Colon (tissue), 2 donors: ENCODE data around the gene ABCB1.
"Not testable (repeated sequence)": the region's sequence is repeated elsewhere in the genome, so short reads cannot be mapped to it uniquely, and the experiment has no call there.

Experiments used
- FAIRE-seq: peaks from 2 replicates; lab custom pipeline; 2012; peaks lifted over from hg19 to GRCh38; lab: Jason Lieb, UNC
- donor health status: control.
- donor health status: control.

ABCB1 gene

GRCh38 chr7:87574630-87575029 is 26.1 kb downstream of the ABCB1 start:
- no peak for FAIRE-seq

GRCh38 chr7:87572513-87572912 is 28.2 kb downstream of the ABCB1 start:
- FAIRE-seq, result not testable (repeated sequence)

- FAIRE-seq, result no peak
Measured at GRCh38 chr7:87570178-87570577, 30.5 kb downstream of the ABCB1 start.

GRCh38 chr7:87567052-87567451 is 33.6 kb downstream of the ABCB1 start:
- no peak for FAIRE-seq

GRCh38 chr7:87566311-87566900 is 34.3 kb downstream of the ABCB1 start:
- FAIRE-seq, result no peak

GRCh38 chr7:87565877-87566276 is 34.8 kb downstream of the ABCB1 start:
- FAIRE-seq, result no peak

GRCh38 chr7:87564296-87564963 is 36.3 kb downstream of the ABCB1 start:
- no peak for FAIRE-seq

- no peak for FAIRE-seq
Measured at GRCh38 chr7:87561702-87562101, 39.0 kb downstream of the ABCB1 start.

GRCh38 chr7:87561102-87561501 is 39.6 kb downstream of the ABCB1 start:
- no peak for FAIRE-seq

- FAIRE-seq, result no peak
Measured at GRCh38 chr7:87552351-87552900, 48.3 kb downstream of the ABCB1 start.

- FAIRE-seq, result no peak
Measured at GRCh38 chr7:87548123-87548919, 52.4 kb downstream of the ABCB1 start.

- no peak for FAIRE-seq
Measured at GRCh38 chr7:87545760-87546159, 54.9 kb downstream of the ABCB1 start.

- FAIRE-seq, result no peak
Measured at GRCh38 chr7:87543623-87544022, 57.1 kb downstream of the ABCB1 start.

GRCh38 chr7:87541648-87542047 is 59.0 kb downstream of the ABCB1 start:
- FAIRE-seq, result no peak

GRCh38 chr7:87538052-87538451 is 62.6 kb downstream of the ABCB1 start:
- FAIRE-seq, result no peak

- FAIRE-seq, result no peak
Measured at GRCh38 chr7:87534072-87534471, 66.6 kb downstream of the ABCB1 start.

- FAIRE-seq, result no peak
Measured at GRCh38 chr7:87530126-87530525, 70.6 kb downstream of the ABCB1 start.

GRCh38 chr7:87528730-87529129 is 72.0 kb downstream of the ABCB1 start:
- no peak for FAIRE-seq

GRCh38 chr7:87518735-87519134 is 81.9 kb downstream of the ABCB1 start:
- FAIRE-seq, result no peak

GRCh38 chr7:87517891-87518290 is 82.8 kb downstream of the ABCB1 start:
- no peak for FAIRE-seq

- no peak for FAIRE-seq
Measured at GRCh38 chr7:87517136-87517815, 83.4 kb downstream of the ABCB1 start.

GRCh38 chr7:87513735-87514335 is 86.8 kb downstream of the ABCB1 start:
- no peak for FAIRE-seq
